Fibroblast of lung (primary cell): Measurements from ENCODE around the gene BTRC. TPM values are rescaled to one million over a fixed set of nuclear protein-coding genes. Genes with fewer than 3 reads are reported as not detected.

ENCODE experiments used
- DNase-seq, 2 donors: peaks; one replicate each; pipeline versions ENCODE4 v3.0.0 to v3.0.0-alpha.2; 2010; ENCODE audit warnings: low read depth in 2 of 2
- H2AFZ ChIP-seq: 2 replicates; pipeline ENCODE4 v1.5.1; 2012; ENCODE audit warnings: low read length, control low read depth, inconsistent platforms
- H3K27ac ChIP-seq: 2 replicates; pipeline ENCODE4 v1.5.1; 2011; ENCODE audit warnings: low read length, control low read depth; ENCODE audit not compliant: insufficient read depth
- H3K27me3 ChIP-seq: 2 replicates; pipeline ENCODE4 v1.5.1; 2011; ENCODE audit warnings: mild to moderate bottlenecking, low read length; ENCODE audit not compliant: control insufficient read depth, insufficient read depth
- H3K36me3 ChIP-seq: 2 replicates; pipeline ENCODE4 v1.5.1; 2011; ENCODE audit warnings: low read length; ENCODE audit not compliant: control insufficient read depth, insufficient read depth
- H3K4me1 ChIP-seq: 2 replicates; pipeline ENCODE4 v1.5.1; 2011; ENCODE audit warnings: low read length; ENCODE audit not compliant: control insufficient read depth, insufficient read depth; ENCODE audit errors: extremely low read depth
- H3K4me2 ChIP-seq: 2 replicates; pipeline ENCODE4 v1.5.1; 2011; ENCODE audit warnings: low read length, control low read depth; ENCODE audit not compliant: insufficient read depth; ENCODE audit errors: extremely low read depth
- H3K4me3 ChIP-seq, 4 experiments: fragments of 200-600 bp in 1 of 4; sonication (generic) in 1 of 4; replicated peaks in 1 of 4; 2 replicates each; pipeline ENCODE4 v1.5.1; 2011 to 2016; ENCODE audit warnings: low read length in 4 of 4, low read depth in 3 of 4, mild to moderate bottlenecking in 3 of 4, control low read depth in 2 of 4, inconsistent platforms in 1 of 4, mixed read lengths in 1 of 4; ENCODE audit not compliant: insufficient read depth in 1 of 4; ENCODE audit errors: control extremely low read depth in 1 of 4
- H3K79me2 ChIP-seq: 2 replicates; pipeline ENCODE4 v1.5.1; 2012; ENCODE audit warnings: mild to moderate bottlenecking, low read length, inconsistent platforms; ENCODE audit not compliant: control insufficient read depth, insufficient read depth
- H3K9ac ChIP-seq: 2 replicates; pipeline ENCODE4 v1.5.1; 2011; ENCODE audit warnings: mild to moderate bottlenecking, low read length, control low read depth; ENCODE audit not compliant: insufficient read depth
- H3K9me3 ChIP-seq: 2 replicates; pipeline ENCODE4 v1.5.1; 2012; ENCODE audit warnings: low read depth, low read length; ENCODE audit not compliant: control insufficient read depth, insufficient read depth
- H4K20me1 ChIP-seq: 2 replicates; pipeline ENCODE4 v1.5.1; 2011; ENCODE audit warnings: low read length; ENCODE audit not compliant: control insufficient read depth, insufficient read depth; ENCODE audit errors: extremely low read depth
- CTCF ChIP-seq, 2 donors: IDR thresholded peaks in 1 of 2; conservative IDR thresholded peaks in 1 of 2; 1 replicate in 1 of 2; 2 replicates in 1 of 2; pipeline ENCODE4 v1.5.1; 2011 to 2012; ENCODE audit warnings: low read length in 2 of 2, control low read depth in 1 of 2, inconsistent platforms in 1 of 2, low read depth in 1 of 2, mild to moderate bottlenecking in 1 of 2
- EZH2 ChIP-seq: IDR thresholded peaks from 2 replicates; pipeline ENCODE4 v1.5.1; 2012; ENCODE audit warnings: low read length, control low read depth, mild to moderate bottlenecking; ENCODE audit errors: missing control alignments
- polyA plus RNA-seq, 2 donors: library from polyadenylated mRNA; depleted of rRNA in 1 of 2; stranded (reverse) in 1 of 2; unstranded in 1 of 2; fragments of >200 nt; gene quantifications; 2 replicates each; pipeline ENCODE4 v1.2.1, GENCODE V29; 2011 to 2012; ENCODE audit warnings: missing spikeins in 1 of 2
- total RNA-seq: library from RNA; depleted of rRNA; stranded (reverse); fragments of >200 nt; gene quantifications from 2 replicates; pipeline ENCODE4 v1.2.1, GENCODE V29; 2014

Gene BTRC
- total and polyA plus RNA-seq, 2 donors (not counting 1 experiment from before 2014, with no cell fraction given) = 9.2 to 10.9 TPM

DNA sequence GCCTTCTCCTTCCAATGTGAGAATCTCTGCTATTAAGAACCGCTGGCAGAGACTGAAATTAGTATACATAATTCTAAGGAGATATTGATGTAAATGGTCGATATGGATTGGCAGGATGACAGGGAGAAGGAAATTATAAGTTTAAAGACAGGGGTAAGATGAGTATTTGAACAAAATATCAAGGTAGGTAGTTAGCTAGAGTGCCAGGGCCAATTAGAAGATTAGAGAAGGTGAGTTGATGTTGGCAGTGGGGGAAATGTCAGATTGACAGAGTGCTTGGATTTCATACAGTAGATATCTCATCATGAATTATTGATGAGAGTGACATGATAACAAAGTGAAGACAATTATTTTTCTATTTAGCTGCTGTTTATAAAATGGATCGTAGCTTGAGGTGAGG, 74.1 kb downstream of the BTRC start:
- no peak overlapping the region for H3K4me2 ChIP-seq
- no peak overlapping the region for H3K27ac ChIP-seq
- no peaks in the 10 kb centered on the region for H3K27me3 ChIP-seq
- H3K4me3 ChIP-seq = no peak overlapping the region
- H3K79me2 ChIP-seq = no peaks in the 10 kb centered on the region
- H3K9me3 ChIP-seq = no peaks in the 10 kb centered on the region
- no peaks in the 10 kb centered on the region for H4K20me1 ChIP-seq
- no peaks in the 10 kb centered on the region for H3K36me3 ChIP-seq
- H3K9ac ChIP-seq = no peak overlapping the region
- TF ChIP-seq CTCF (conservative IDR thresholded peaks at IDR 0.05 in 1 of 2, IDR thresholded peaks at IDR 0.05 in 1 of 2; ENCODE audit: low read depth in 1 of 2, low read length in 2 of 2) = no peak
- TF ChIP-seq EZH2 = no peak
- H3K4me1 ChIP-seq = no peaks in the 10 kb centered on the region
- no peak overlapping the region for H2AFZ ChIP-seq
- no peak for DNase-seq

- DNase-seq = no peak
- Histone ChIP-seq H3K4me1 (no peaks in the 10 kb centered on the region), H3K9ac (no peak overlapping the region), H3K9me3 (no peaks in the 10 kb centered on the region), H2AFZ (no peak overlapping the region), H3K4me3 (no peak overlapping the region), H3K4me2 (no peak overlapping the region), H3K79me2 (no peaks in the 10 kb centered on the region), H3K27me3 (no peaks in the 10 kb centered on the region), H4K20me1 (no peaks in the 10 kb centered on the region), H3K36me3 (no peaks in the 10 kb centered on the region), H3K27ac (no peak overlapping the region)
- TF ChIP-seq CTCF (conservative IDR thresholded peaks at IDR 0.05 in 1 of 2, IDR thresholded peaks at IDR 0.05 in 1 of 2; ENCODE audit: low read depth in 1 of 2, low read length in 2 of 2) (no peak), EZH2 (no peak)
Measured at GRCh38 chr10:101429423-101429822, 75.5 kb downstream of the BTRC start.

GRCh38 chr10:101436302-101436701, 82.3 kb downstream of the BTRC start:
- H4K20me1 ChIP-seq = no peaks in the 10 kb centered on the region

More at GRCh38 chr10:101436302-101436701, 82.3 kb downstream of the BTRC start:
- H3K9me3 ChIP-seq = no peaks in the 10 kb centered on the region
- no peak overlapping the region for H3K4me3 ChIP-seq
- no peaks in the 10 kb centered on the region for H3K79me2 ChIP-seq
- no peaks in the 10 kb centered on the region for H3K4me1 ChIP-seq
- no peak overlapping the region for H3K4me2 ChIP-seq
- no peak for DNase-seq
- TF ChIP-seq EZH2 (no peak), CTCF (conservative IDR thresholded peaks at IDR 0.05 in 1 of 2, IDR thresholded peaks at IDR 0.05 in 1 of 2; ENCODE audit: low read depth in 1 of 2, low read length in 2 of 2) (no peak)
- H3K27ac ChIP-seq = no peak overlapping the region
- no peak overlapping the region for H2AFZ ChIP-seq
- no peaks in the 10 kb centered on the region for H3K36me3 ChIP-seq
- H3K9ac ChIP-seq = no peak overlapping the region
- H3K27me3 ChIP-seq = no peaks in the 10 kb centered on the region
